Activated effector memory CD4-positive, alpha-beta T cell treated with Interleukin-2 at 50 U/mL for 16 hours (primary cell): Measurements from ENCODE around the gene KLHL15.

Experiments
- DNase-seq: peaks from one replicate; pipeline ENCODE4 v3.0.0-alpha.2; 2020

Gene KLHL15

DNA sequence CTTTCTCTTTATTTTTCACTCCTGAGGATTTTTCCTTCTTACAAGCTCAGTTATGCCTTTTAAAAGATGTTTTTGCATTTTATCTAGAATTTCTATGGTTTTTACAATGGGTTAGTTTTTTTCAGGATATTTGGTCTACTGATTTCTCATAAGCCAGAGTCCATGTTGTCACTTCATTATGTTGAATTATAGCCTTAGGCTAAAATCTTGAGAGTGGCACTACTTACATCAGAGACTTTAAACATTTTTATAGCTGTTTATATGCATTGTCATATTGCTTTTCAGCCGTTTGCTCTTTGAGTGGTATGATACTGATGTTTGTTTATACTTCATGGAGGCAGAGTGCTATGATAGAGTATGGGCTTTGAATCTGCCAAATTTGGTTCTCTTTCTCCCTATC, 82.8 kb downstream of the KLHL15 start:
- no peak for DNase-seq

DNA sequence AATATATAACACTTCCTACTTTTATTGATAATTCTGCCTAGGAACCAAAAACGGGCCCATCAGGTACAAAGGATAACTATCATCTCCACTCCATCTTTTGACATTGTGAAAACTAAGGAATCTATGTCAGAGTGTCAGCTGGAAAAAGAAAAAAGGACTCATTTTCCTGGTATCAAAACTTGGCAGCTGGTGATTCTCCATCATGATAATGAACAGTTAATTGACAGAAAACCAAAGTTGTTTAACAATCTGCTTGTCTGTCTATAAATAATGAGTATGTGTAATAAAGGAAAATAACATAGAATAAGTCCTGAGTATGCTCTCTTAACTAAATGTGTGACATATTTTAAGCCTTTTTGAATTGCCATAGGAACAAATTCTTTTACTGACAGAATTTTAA, 87.8 kb downstream of the KLHL15 start:
- DNase-seq: no peak

DNA sequence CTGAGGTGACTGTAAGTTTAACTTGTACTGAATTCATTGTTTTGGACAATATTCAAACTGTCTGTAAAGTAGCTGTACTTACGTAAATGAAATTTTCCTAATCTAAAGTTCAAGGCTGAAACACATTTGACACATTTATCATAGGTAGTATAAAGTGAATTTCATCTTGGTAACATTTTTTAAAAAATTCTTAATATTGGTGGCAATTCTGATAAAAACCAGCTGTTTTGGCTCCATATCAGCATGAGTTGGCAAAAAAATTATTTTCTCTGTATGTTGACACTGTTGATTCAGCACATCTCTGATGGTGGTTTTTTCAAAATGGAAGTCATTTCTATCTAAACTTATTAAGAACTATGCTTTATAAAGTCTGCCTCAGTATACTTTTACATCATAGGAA, 88.3 kb downstream of the KLHL15 start:
- DNase-seq: no peak

DNA sequence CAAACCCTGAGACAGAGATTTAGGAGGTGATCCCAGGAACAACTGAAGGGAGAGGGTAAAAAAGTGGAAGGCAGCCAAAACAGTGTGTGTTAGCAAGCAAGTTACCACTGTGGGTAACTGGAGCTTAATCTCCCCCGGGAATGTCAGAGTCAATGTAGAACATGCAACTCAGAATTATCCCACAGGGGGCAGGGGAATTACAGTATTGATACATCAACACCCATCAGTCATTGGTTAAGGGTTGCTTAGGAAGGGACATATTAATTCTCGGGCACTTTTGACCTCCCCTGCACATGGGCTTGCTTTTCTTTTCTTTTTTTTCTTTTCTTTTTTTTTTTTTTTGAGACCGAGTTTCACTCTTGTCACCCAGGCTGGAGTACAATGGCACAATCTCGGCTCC, 89.9 kb downstream of the KLHL15 start:
- DNase-seq: no peak

DNA sequence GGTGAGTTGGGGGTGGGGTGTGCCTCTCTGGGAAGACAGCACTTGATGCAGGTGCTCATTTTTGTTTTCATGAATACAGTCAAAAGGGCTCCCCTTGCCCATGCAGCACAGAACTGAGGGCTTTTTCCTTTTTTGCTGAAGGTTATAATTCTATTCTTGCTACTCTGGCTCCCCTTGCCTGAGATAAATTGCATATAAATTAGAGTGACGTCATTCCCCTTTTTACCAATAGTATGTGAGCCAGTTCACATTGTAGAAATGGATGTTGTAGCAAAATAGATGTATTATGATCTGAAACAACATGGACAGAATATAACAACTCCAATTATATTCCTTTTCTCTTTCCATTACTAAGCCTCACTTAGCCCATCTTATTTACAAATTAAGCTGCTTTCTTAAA, 90.8 kb downstream of the KLHL15 start:
- DNase-seq: no peak

DNA sequence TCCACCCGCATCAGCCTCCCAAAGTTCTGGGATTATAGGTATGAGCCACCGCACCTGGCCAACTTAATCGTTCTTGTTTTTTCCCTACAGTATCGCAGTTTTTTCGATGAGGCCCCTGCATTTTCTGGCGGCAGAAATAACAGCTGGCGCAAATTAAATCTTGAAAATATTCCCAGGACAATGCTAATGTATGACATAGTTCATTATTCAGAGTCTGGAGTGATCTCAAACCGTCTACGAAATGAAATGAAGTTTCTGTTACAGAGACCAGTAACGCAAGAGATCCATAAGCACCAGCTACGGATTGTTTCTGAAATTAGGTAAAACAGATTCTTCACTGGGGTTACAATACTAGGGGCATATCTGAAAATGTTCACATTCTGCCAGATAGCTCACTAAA, 91.9 kb downstream of the KLHL15 start:
- no peak for DNase-seq
